Occipital lobe (tissue), 2 donors: ENCODE results near the gene TTC3. TPM values are rescaled to one million over a fixed set of nuclear protein-coding genes. Genes with fewer than 3 reads are reported as not detected.
"Not testable (repeated sequence)": the region's sequence is repeated elsewhere in the genome, so short reads cannot be mapped to it uniquely, and the experiment has no call there.

Source experiments
- DNase-seq: peaks from one replicate; lab custom pipeline; 2025; lab: John Stamatoyannopoulos, UW
- total RNA-seq: library from RNA; depleted of rRNA; stranded (reverse); fragments of >200 nt; gene quantifications from one replicate; pipeline ENCODE4 v1.2.3, GENCODE V29; 2014

The TTC3 gene, protein sequence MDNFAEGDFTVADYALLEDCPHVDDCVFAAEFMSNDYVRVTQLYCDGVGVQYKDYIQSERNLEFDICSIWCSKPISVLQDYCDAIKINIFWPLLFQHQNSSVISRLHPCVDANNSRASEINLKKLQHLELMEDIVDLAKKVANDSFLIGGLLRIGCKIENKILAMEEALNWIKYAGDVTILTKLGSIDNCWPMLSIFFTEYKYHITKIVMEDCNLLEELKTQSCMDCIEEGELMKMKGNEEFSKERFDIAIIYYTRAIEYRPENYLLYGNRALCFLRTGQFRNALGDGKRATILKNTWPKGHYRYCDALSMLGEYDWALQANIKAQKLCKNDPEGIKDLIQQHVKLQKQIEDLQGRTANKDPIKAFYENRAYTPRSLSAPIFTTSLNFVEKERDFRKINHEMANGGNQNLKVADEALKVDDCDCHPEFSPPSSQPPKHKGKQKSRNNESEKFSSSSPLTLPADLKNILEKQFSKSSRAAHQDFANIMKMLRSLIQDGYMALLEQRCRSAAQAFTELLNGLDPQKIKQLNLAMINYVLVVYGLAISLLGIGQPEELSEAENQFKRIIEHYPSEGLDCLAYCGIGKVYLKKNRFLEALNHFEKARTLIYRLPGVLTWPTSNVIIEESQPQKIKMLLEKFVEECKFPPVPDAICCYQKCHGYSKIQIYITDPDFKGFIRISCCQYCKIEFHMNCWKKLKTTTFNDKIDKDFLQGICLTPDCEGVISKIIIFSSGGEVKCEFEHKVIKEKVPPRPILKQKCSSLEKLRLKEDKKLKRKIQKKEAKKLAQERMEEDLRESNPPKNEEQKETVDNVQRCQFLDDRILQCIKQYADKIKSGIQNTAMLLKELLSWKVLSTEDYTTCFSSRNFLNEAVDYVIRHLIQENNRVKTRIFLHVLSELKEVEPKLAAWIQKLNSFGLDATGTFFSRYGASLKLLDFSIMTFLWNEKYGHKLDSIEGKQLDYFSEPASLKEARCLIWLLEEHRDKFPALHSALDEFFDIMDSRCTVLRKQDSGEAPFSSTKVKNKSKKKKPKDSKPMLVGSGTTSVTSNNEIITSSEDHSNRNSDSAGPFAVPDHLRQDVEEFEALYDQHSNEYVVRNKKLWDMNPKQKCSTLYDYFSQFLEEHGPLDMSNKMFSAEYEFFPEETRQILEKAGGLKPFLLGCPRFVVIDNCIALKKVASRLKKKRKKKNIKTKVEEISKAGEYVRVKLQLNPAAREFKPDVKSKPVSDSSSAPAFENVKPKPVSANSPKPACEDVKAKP (N-terminal part only)
- 956 TPM for total RNA-seq

DNA sequence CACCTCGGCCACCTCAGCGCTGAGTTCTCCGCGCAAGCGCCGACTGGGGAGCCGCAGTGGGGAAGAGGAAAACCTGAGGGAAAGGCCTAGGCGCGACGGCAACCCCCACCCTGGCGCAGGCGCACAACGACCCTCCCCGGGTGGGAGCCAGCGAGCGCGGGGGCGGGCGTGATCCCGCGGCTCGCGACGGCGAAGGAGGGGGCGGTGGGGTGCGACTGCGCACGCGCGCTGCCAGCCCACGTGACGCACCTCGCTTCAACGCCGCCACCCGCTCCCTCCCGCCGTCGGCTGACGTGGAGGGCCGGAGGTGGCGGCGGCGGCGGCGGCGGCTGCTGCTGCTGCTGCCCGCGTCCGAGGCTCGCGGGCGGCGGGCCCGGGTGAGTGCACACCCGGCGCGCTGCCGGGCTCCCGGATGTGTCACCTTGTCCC is at the start of gene TTC3, which contains the start of gene PIGP:
Gene TTC3 (plus strand): TSS at position 267 of the 429 bp plus-strand sequence. CDS start 14,004 bp downstream, outside the sequence.
Gene PIGP (minus strand): TSS at position 84 of the 429 bp plus-strand sequence. CDS start 556 bp downstream, outside the sequence.
- DNase-seq = peak; percentile 90

DNA sequence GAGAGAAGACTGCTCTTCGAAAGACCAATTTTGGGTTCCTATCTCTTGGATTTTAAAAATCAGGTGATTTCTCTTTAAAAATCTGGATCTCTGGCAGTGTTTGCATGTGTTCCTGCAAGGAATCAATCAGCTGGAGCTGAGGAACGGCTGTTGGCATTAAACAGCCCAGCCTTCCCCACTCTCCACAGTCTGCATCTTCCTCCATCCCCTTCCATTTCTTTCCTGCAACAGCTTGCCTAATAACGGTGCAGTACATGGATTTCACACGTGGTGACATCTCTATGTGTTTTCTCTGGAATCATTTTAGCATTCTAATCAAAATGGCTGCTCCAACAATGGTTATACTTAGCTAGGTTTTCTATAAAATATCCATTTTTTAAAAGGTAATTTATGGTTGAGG is 46.6 kb upstream of the TTC3 start:
- no peak for DNase-seq

- no peak for DNase-seq
These were observed 44.5 kb upstream of the TTC3 start for GRCh38 chr21:37028570-37028969.

DNA sequence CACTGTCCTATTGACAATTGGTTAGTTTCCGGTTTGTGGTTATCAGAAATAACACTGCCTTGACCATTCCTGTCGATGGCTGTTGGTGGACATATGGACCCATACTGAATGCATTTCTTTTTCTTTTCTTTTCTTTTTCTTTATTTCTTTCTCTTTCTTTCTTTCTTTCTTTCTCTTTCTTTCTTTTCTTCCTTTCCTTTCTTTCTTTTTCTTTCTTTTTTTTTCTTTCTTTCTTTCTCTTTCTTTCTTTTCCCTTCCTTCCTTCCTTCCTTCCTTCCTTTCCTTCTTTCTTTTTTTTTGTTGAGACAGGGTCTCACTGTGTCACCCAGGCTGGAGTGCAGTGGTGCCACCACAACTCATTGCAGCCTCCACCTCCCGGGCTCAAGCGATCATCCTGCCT is 42.2 kb upstream of the TTC3 start:
- DNase-seq = no peak

GRCh38 chr21:37032293-37032692 is 40.8 kb upstream of the TTC3 start:
- DNase-seq = no peak

- DNase-seq = no peak
These were observed 40.1 kb upstream of the TTC3 start for GRCh38 chr21:37032877-37033471.

DNA sequence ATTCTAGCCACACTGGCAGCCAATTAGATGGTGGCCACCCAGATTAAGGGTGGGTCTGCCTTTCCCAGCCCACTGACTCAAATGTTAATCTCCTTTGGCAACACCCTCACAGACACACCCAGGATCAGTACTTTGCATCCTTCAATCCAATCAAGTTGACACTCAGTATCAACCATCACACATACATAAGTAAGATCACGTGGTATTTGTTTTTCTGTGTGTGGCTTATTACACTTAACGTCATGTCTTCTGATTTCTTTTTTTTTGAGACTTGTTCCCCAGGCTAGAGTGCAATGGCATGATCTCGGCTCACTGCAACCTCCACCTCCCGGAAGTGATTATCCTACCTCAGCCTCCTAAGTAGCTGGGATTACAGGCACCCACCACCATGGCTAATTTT is 38.7 kb upstream of the TTC3 start:
- not testable (repeated sequence) for DNase-seq

DNA sequence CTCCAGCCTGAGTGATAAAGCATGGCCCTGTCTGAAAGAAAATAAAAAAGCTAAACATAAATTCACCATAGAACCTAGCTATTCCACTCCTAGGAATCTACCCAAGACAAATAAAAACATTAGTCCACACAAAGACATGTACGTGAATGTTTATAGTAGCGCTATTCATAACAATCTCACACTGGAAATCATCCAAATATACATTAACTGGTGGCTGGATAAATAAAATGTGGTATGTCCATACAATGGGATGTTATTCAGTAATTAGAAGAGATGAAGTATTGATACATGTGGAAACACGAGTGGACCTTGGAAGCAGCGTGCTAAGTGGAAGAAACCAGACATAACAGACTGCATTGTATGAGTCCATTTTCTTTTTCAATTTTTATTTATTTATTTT is 36.9 kb upstream of the TTC3 start:
- no peak for DNase-seq

- DNase-seq = no peak
These were observed 33.5 kb upstream of the TTC3 start for GRCh38 chr21:37039411-37040075.

- DNase-seq = no peak
These were observed 32.8 kb upstream of the TTC3 start for GRCh38 chr21:37040212-37040611.

- DNase-seq = no peak
These were observed 31.3 kb upstream of the TTC3 start for GRCh38 chr21:37041706-37042271.

DNA sequence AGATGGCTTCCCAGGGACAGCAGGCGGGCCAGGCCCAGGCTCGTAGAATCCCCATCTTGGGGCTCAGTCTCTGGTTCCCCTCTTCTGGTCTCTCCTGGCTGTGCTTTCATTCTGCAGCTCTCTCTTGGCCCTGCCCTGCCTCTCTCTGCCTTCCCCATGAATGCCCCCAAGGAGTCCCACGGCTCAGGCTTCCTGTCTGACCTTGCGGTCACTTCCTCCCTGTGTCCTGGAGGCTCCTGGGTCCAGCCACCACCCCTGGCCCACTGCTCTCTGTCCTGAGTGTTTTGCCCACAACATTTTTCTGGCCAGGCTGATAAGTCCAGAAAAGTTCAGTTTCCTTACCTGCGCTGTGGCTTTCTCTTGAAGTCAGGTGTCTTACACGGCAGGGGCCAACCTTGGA is 29.2 kb upstream of the TTC3 start:
- DNase-seq = no peak

- DNase-seq = no peak
These were observed 28.4 kb upstream of the TTC3 start for GRCh38 chr21:37044643-37045042.

DNA sequence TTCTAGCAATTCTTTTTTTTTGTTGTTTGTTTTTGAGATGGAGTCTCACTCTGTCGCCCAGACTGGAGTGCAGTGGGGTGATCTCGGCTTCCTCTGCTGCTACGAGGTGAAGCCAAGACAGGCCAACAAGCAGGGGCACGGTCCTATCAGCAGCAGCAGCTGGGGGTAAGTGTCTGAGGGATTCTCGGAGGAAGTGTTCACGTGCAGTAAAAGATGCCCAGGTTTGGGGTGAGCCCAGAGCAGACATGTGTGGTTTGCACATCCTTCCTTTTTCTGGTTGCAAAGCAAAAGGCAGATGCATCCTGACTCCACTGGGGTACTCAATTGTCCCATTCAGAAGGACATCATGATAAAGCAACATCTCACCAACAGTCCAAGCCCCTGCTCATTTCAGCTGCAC is 27.9 kb upstream of the TTC3 start:
- no peak for DNase-seq

DNA sequence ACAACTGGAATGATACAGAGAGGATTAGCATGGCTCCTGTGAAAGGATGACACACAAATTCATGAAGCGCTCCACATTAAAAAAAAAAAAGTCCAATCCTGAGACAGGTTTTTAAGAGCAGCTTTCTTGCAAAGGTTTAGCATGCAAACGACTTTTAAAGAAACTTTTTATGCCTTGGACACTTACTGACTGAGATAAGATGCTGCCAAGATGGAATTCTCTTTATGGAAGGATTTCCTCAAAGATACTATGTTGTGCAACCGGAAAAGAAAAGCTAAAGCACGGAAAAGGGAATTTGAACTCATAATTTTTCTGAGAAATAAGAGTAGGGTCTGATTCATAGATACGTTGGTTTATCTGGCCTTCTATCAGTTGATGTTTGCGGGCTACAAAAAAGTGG is 27.5 kb upstream of the TTC3 start:
- DNase-seq = no peak

- no peak for DNase-seq
These were observed 26.0 kb upstream of the TTC3 start for GRCh38 chr21:37047079-37047478.

- DNase-seq = not testable (repeated sequence)
These were observed 23.3 kb upstream of the TTC3 start for GRCh38 chr21:37049741-37050140.

DNA sequence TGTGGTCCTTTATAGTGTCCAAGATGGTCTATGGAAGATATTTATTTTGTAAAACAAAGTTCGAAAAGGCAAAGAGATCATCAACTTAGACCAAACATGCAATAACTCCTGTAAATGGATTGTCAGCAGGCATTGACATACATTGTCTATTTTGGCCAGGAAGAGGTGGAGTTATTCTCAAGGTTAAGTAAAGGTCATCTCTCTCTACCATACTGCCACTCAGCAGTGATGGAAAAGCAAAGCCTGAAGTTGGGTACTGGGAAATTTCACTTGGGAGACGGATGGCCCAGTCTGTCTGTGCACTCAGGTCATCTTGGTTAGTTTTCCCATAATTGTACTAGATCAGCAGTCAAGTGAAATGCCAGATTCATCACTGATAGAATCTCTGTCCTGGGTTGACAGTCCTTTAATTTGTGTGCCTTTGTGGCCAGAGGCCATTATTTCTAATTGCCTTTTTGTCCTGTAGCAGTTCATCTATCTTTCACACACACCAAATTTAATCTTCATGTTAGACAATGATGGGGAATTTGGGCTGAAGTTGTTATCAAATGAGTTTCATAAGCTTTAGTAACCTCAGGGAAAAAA is 17.7 kb upstream of the TTC3 start:
- no peak for DNase-seq

- no peak for DNase-seq
These were observed 15.4 kb upstream of the TTC3 start for GRCh38 chr21:37057614-37058013.

GRCh38 chr21:37058261-37058660 is 14.8 kb upstream of the TTC3 start:
- no peak for DNase-seq
